B cell (primary cell): ENCODE measurements around the gene ZNF423. TPM values are rescaled to one million over a fixed set of nuclear protein-coding genes. Genes with fewer than 3 reads are reported as not detected.

Experiments used
- ATAC-seq: fragments of 200-7000 bp; cut with Tn5 transposase; one replicate; pipeline ENCODE4 v1.10.0; 2021; ENCODE audit warnings: low read depth, mild to moderate bottlenecking, moderate number of reproducible peaks, moderate library complexity
- CTCF ChIA-PET: fragments of 350-600 bp; sonication (Branson Sonifier 250); formaldehyde crosslinking; loops from one replicate; lab custom pipeline; 2021; ENCODE audit warnings: antibody characterized with exemption, inconsistent platforms; lab: Charles Lee
- POLR2A ChIA-PET: fragments of 350-600 bp; sonication (Branson Sonifier 250); formaldehyde crosslinking; loops from one replicate; lab custom pipeline; 2021; ENCODE audit warnings: antibody characterized with exemption; lab: Charles Lee
- DNase-seq: peaks from one replicate; pipeline ENCODE4 v3.0.0; 2013
- H2AFZ ChIP-seq: 2 replicates; pipeline ENCODE4 v1.6.1; 2012; ENCODE audit warnings: mild to moderate bottlenecking, low read depth, low read length; ENCODE audit not compliant: insufficient read depth, poor library complexity, severe bottlenecking
- H3K27ac ChIP-seq, 2 donors: 1 replicate in 1 of 2; 2 replicates in 1 of 2; pipeline ENCODE4 v1.5.1; 2012 to 2013; ENCODE audit warnings: low read length in 2 of 2, mild to moderate bottlenecking in 2 of 2, moderate library complexity in 1 of 2
- H3K27me3 ChIP-seq, 4 experiments: fragments of 200-600 bp in 1 of 4; sonication (generic) in 1 of 4; replicated peaks in 1 of 4; 1 replicate in 2 of 4; 2 replicates in 2 of 4; pipeline versions ENCODE4 v1.6.1 to v1.7.0; 2013 to 2016; ENCODE audit warnings: low read length in 3 of 4, mild to moderate bottlenecking in 2 of 4, mixed read lengths in 1 of 4, moderate library complexity in 1 of 4; ENCODE audit not compliant: insufficient read depth in 4 of 4, control insufficient read depth in 3 of 4; ENCODE audit errors: control extremely low read depth in 1 of 4
- H3K36me3 ChIP-seq, 2 experiments: replicated peaks in 1 of 2; 1 replicate in 1 of 2; 2 replicates in 1 of 2; pipeline versions ENCODE4 v1.6.1 to v1.7.1; 2013; ENCODE audit warnings: low read length in 1 of 2; ENCODE audit not compliant: insufficient read depth in 2 of 2, control insufficient read depth in 1 of 2; ENCODE audit errors: control extremely low read depth in 1 of 2, extremely low read depth in 1 of 2
- H3K4me1 ChIP-seq, 2 donors: fragments of 200-600 bp in 1 of 2; sonication (generic) in 1 of 2; 1 replicate in 1 of 2; 2 replicates in 1 of 2; pipeline versions ENCODE4 v1.5.1 to v1.6.1; 2013 to 2017; ENCODE audit warnings: low read length in 2 of 2; ENCODE audit not compliant: control insufficient read depth in 2 of 2, insufficient read depth in 2 of 2
- H3K4me2 ChIP-seq: replicated peaks from 2 replicates; pipeline ENCODE3; 2012; ENCODE audit warnings: mild to moderate bottlenecking, low read depth, low read length; ENCODE audit not compliant: poor library complexity, severe bottlenecking
- H3K4me3 ChIP-seq, 5 experiments: fragments of 200-600 bp in 1 of 5; sonication (generic) in 1 of 5; 1 replicate in 3 of 5; 2 replicates in 2 of 5; pipeline versions ENCODE4 v1.5.1 to v1.7.0; 2011 to 2016; ENCODE audit warnings: low read length in 4 of 5, mild to moderate bottlenecking in 4 of 5, low read depth in 2 of 5, control low read depth in 1 of 5, moderate library complexity in 1 of 5; ENCODE audit not compliant: insufficient read depth in 1 of 5; ENCODE audit errors: control extremely low read depth in 1 of 5, extremely low read depth in 1 of 5
- H3K79me2 ChIP-seq: fragments of 200-600 bp; sonication (generic); one replicate; pipeline ENCODE4 v1.6.0; 2016; ENCODE audit warnings: low read length; ENCODE audit not compliant: control insufficient read depth, insufficient read depth
- H3K9ac ChIP-seq: fragments of 200-600 bp; sonication (generic); 2 replicates; pipeline ENCODE4 v1.6.1; 2017; ENCODE audit warnings: mild to moderate bottlenecking, low read length, moderate library complexity
- H3K9me3 ChIP-seq, 3 donors: one replicate each; pipeline versions ENCODE4 v1.6.1 to v1.7.1; 2013; ENCODE audit warnings: low read length in 2 of 3; ENCODE audit not compliant: control insufficient read depth in 2 of 3, insufficient read depth in 1 of 3; ENCODE audit errors: control extremely low read depth in 1 of 3
- H4K20me1 ChIP-seq: 2 replicates; pipeline ENCODE4 v1.6.0; 2012; ENCODE audit warnings: mild to moderate bottlenecking, low read length; ENCODE audit not compliant: insufficient read depth, control insufficient read depth, poor library complexity, severe bottlenecking
- H3K27ac Mint-ChIP-seq: one replicate; pipeline ENCODE4 v1.8.0; 2021; ENCODE audit warnings: mixed read lengths
- H3K27me3 Mint-ChIP-seq: one replicate; pipeline ENCODE4 v1.8.0; 2021; ENCODE audit warnings: mixed read lengths
- H3K4me1 Mint-ChIP-seq: one replicate; pipeline ENCODE4 v1.8.0; 2021; ENCODE audit warnings: mixed read lengths
- H3K4me3 Mint-ChIP-seq: one replicate; pipeline ENCODE4 v1.8.0; 2021; ENCODE audit warnings: mixed read lengths
- H3K9me3 Mint-ChIP-seq: one replicate; pipeline ENCODE4 v1.8.0; 2022; ENCODE audit warnings: mixed read lengths; ENCODE audit not compliant: insufficient read depth
- CTCF ChIP-seq: fragments of 200-600 bp; IDR thresholded peaks from one replicate; pipeline ENCODE4 v1.8.0; 2022; ENCODE audit warnings: antibody characterized with exemption, mild to moderate bottlenecking
- EZH2 ChIP-seq: IDR thresholded peaks from 2 replicates; pipeline ENCODE4 v1.6.1; 2012; ENCODE audit warnings: borderline replicate concordance, low read depth, mild to moderate bottlenecking, moderate library complexity, low read length; ENCODE audit not compliant: insufficient read depth, poor library complexity, severe bottlenecking
- WGBS: methylation state at CpG from one replicate; pipeline ENCODE4 v1.1.5; 2013; ENCODE audit warnings: missing lambda C conversion rate; ENCODE audit not compliant: insufficient coverage; 5-methylcytosine and 5-hydroxymethylcytosine counted together
- intact Hi-C: fragments of 100-400 bp; cut with micrococcal nuclease; formaldehyde crosslinking; loops from one replicate; pipeline ENCODE4 v1.10.0; 2022
- polyA plus RNA-seq: library from polyadenylated mRNA; depleted of rRNA; stranded (reverse); fragments of >200 nt; gene quantifications from 2 replicates; pipeline ENCODE4 v1.2.3, GENCODE V29; 2012
- total RNA-seq, 2 donors: library from RNA; stranded (reverse); fragments of 120-200 nt in 1 of 2; gene quantifications; 1 replicate in 1 of 2; 2 replicates in 1 of 2; pipeline versions ENCODE4 v1.2.3 to v1.2.4, GENCODE V29; 2013 to 2022

ZNF423 gene
- total and polyA plus RNA-seq, 2 donors (not counting 1 experiment from before 2014, with no cell fraction given), result not detected

DNA sequence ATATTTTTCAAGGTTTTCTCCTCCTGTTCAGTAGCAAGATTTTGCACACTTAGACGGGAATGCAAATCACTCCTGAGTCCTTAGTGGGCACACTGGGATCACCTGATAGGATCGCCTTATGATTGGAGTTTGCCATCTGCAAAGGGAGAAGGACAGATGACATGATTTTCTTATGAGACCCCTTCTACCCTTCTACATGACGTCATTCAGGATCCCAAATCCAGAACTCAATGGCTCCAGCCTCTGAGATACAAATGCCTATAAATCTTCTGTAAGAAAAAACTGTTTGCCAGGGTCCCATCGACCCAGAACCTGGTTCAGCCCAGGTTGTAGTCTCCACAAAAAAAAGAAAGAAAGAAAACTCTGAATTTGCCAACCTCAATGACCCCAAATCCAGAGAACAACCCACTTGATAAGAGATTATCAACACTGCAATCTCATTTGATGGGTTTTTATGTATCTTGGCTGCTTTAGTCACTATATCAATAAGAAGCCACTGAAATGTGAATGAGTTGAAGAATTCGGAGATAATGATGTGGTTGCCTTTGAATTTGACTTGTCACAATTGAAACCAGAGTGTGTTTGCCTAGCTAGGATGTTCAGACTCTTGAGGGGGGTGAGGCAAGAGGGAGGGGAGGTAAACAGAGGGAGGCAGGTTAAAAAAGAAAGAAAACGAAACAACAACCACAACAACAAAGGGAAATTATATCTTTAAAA, 6.7 kb downstream of the ZNF423 start:
- Histone ChIP-seq H3K4me2 (no peak overlapping the region), H3K36me3 (no peaks in the 10 kb centered on the region), H3K79me2 (no peaks in the 10 kb centered on the region), H2AFZ (no peak overlapping the region), H3K27me3 (peaks cover 0 to 10% (median 6%) of the 10 kb centered on the region in 4 experiments), H3K9me3 (no peaks in the 10 kb centered on the region), H3K27ac (no peak overlapping the region), H3K4me1 (peaks cover 0 to 1% of the 10 kb centered on the region in 2 donors), H3K9ac (no peak overlapping the region), H3K4me3 (no peak overlapping the region), H4K20me1 (no peaks in the 10 kb centered on the region)
- TF ChIP-seq EZH2, result no peak
- no peak for TF ChIP-seq CTCF
- CTCF ChIA-PET, result no interaction called here
- intact Hi-C loops, result no loop called here
- ATAC-seq (no peak), DNase-seq (no peak)
- Mint-ChIP-seq H3K4me3 (no peak overlapping the region), H3K4me1 (peaks cover 3% of the 10 kb centered on the region), H3K9me3 (no peaks in the 10 kb centered on the region), H3K27me3 (peaks cover 41% of the 10 kb centered on the region), H3K27ac (no peak overlapping the region)
- POLR2A ChIA-PET, result no interaction called here
- WGBS, result 70% methylated on average over 2 of the region's 6 CpGs

- ATAC-seq, result no peak
- Histone ChIP-seq H3K4me3 (no peak overlapping the region), H3K9ac (no peak overlapping the region), H2AFZ (no peak overlapping the region), H3K27me3 (peaks cover 0 to 5% (median 3%) of the 10 kb centered on the region in 4 experiments), H3K27ac (no peak overlapping the region), H3K4me2 (no peak overlapping the region), H4K20me1 (no peaks in the 10 kb centered on the region), H3K9me3 (no peaks in the 10 kb centered on the region), H3K79me2 (no peaks in the 10 kb centered on the region), H3K36me3 (no peaks in the 10 kb centered on the region), H3K4me1 (no peaks in the 10 kb centered on the region)
- no peaks in the 10 kb centered on the region for H3K9me3 Mint-ChIP-seq
- H3K27ac Mint-ChIP-seq, result no peak overlapping the region
- DNase-seq, result no peak
- H3K4me3 Mint-ChIP-seq, result no peak overlapping the region
- peaks cover 34% of the 10 kb centered on the region for H3K27me3 Mint-ChIP-seq
- H3K4me1 Mint-ChIP-seq, result no peaks in the 10 kb centered on the region
- intact Hi-C loops, result no loop called here
- POLR2A ChIA-PET, result no interaction called here
- CTCF ChIA-PET, result no interaction called here
- 98% methylated on average over 6 of the region's 8 CpGs for WGBS
- TF ChIP-seq EZH2, result no peak
- no peak for TF ChIP-seq CTCF
These were observed 7.4 kb downstream of the ZNF423 start for GRCh38 chr16:49848530-49848929.
